ENCODE results near the gene TRIM71.
"Not testable (repeated sequence)": the region's sequence is repeated elsewhere in the genome, so short reads cannot be mapped to it uniquely, and the experiment has no call there.

Gene TRIM71

DNA sequence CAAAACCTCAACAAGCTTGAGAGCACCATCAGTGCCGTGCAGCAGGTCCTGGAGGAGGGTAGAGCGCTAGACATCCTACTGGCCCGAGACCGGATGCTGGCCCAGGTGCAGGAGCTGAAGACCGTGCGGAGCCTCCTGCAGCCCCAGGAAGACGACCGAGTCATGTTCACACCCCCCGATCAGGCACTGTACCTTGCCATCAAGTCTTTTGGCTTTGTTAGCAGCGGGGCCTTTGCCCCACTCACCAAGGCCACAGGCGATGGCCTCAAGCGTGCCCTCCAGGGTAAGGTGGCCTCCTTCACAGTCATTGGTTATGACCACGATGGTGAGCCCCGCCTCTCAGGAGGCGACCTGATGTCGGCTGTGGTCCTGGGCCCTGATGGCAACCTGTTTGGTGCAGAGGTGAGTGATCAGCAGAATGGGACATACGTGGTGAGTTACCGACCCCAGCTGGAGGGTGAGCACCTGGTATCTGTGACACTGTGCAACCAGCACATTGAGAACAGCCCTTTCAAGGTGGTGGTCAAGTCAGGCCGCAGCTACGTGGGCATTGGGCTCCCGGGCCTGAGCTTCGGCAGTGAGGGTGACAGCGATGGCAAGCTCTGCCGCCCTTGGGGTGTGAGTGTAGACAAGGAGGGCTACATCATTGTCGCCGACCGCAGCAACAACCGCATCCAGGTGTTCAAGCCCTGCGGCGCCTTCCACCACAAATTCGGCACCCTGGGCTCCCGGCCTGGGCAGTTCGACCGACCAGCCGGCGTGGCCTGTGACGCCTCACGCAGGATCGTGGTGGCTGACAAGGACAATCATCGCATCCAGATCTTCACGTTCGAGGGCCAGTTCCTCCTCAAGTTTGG lies 72.9 kb downstream of the TRIM71 start:
- no peak for DNase-seq (ENCODE audit: low read depth in 3 of 3)

DNA sequence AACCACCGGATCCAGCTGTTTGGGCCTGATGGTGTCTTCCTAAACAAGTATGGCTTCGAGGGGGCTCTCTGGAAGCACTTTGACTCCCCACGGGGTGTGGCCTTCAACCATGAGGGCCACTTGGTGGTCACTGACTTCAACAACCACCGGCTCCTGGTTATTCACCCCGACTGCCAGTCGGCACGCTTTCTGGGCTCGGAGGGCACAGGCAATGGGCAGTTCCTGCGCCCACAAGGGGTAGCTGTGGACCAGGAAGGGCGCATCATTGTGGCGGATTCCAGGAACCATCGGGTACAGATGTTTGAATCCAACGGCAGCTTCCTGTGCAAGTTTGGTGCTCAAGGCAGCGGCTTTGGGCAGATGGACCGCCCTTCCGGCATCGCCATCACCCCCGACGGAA lies 73.6 kb downstream of the TRIM71 start:
- DNase-seq (ENCODE audit: low read depth in 3 of 3): no peak

DNA sequence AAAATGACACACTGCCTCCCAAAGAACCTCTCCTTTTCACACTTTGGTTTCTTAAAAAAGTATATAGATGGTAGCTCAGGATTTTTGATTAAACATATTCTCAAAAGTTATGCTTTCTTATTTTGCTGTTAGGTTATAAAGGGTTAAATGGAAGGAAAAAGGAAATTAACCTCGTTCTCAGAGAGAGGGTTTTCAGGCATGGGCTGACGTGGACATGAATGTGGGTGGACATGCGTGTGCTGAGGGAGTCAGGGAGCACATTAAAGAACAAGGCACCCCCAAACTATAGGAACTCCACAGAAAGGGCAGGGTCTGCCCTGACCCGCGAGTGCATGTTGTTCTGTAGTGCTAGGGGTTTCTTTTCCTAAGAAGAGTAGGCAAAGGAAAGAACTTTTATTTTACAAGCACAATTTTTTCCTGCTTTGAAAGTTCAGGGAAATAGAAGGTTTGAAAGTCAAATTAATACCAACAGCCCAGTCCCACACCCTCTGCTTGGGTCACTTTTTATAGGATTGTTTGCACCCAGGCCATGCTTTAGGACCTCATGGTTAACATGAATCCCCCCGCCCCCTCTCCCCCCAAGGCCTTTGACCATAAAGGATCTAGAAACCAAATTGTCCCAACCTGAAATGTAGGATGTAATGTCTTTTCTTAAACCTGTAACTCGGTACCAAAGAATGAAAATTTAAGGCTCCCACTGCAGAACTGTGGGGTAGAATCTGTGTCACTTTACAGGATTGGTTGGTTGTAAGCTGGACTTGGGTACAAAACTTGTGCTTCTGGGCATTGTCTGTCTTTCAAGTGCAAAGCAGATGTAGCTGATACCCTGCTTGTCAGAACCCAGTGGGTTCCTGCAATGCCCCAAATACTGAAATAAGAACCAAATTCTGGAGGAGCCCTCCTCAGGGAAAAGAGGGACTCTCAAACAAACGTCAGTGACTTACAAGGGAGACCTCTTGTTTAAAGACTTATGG lies 75.1 kb downstream of the TRIM71 start:
- DNase-seq (ENCODE audit: low read depth in 3 of 3): no peak

DNA sequence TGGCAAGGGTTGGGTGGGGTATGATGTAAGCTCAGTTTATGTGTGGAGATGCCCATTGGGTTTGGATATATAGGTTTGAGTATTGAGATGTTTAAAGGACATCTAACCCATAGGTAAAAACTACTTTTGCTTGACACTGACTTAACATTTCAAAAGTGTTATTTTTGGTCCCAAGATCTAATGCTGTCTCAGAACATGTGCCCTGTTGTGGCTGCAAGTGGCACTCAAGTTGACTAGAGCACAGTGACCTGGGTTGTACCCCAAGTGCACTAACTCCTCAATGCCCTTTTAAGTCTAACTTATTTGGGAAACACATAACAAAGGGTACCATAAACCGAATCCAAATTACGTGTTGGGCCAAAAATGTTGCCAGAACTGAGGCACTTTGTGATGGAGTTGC lies 77.2 kb downstream of the TRIM71 start:
- no peak for DNase-seq (ENCODE audit: low read depth in 3 of 3)

DNA sequence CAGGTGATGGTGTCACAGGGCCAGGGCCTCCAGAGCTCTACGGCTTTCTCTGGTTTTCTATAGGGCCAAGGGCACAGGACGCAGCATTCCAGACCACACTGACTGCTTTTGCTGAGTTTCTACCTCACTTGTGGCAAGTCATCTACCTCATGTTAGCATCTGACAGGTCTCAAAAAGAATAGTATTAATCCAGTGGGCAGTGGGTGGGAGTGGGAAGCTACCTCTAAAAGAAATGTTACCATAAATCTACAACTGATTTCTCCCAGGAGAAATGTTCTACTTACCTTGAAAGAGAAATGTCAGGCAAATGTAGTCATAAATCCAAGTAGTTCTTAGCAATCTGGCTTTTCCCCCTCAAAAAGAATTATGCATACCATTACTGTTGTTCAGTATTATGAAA lies 77.9 kb downstream of the TRIM71 start:
- no peak for DNase-seq (ENCODE audit: low read depth in 3 of 3)

DNA sequence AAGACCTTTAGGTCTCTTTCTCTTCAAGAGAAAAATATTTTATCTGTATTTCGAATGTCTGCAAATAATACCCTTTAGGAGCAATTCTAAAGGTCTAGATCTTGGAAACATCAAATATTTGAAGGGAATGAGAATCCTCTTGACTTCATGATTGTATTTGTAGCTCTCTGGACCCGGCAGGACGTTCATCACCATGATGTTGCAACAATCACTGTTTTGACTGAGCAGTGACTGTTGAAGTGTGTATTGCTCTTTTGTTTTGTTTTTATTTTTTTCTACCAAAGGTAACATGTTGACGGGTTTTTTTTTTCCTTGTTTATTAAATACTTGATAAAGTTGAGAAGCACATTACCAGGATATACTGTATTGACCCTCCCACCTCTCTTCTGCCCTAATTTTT lies 78.3 kb downstream of the TRIM71 start:
- no peak for DNase-seq (ENCODE audit: low read depth in 3 of 3)

DNA sequence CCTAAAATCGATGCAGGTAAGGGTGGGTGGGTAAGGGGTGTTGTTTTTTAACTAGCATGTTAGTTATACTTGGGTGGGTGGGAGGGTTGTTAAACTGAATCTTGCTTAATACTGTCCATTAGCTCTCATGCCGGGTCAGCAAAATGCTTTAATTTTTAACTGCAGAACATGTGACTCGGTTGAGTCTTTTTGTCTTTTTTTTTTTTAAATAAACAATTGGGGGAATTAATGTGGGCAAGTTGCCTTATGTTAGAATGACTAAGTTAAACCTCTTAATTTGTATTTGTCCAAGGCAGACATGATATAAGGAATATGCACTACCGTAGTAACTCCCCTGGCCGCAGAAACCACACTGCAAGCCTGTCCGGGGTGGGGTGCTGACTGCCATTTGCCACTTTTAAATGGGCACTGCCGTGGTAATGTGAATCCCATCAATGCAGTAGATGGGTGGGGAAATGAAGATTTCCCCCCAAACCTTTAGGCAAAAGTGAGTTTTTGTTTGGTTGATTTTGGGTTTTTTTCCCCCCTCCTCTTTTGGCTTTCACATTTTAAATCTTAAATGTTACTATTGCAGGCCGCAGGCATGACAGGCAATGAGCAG lies 79.3 kb downstream of the TRIM71 start:
- no peak for DNase-seq (ENCODE audit: low read depth in 3 of 3)

DNA sequence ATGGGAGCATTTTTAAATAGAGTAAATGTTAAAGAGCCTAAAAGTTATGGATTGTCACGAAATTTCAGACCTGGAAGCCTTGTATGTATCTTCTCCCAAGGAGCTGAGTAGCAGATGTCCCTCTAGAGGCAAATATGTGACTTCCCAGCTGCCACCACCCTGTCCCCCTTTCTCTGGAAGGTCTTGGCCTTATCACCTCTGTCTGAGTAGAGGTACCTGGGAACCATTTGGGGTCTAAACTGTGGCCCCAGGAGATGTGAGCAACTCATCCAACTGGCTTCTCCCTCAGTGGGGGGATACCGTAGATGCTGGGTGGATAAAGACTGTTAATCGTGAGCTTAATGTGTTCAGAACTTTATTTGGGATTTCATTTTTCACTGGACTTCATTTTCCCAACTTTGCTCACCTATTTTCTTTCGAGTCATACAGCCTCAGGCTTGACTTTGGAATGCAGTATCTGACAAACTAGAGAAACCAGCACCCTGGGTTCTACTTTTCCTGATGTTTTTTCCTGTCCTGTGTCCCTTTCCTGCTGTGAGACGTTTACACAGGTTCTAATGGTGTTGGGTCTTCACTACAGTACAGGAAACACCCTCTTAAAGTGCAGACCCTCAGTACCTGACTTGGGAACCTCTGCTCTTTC lies 80.3 kb downstream of the TRIM71 start:
- no peak for DNase-seq (ENCODE audit: low read depth in 3 of 3)

DNA sequence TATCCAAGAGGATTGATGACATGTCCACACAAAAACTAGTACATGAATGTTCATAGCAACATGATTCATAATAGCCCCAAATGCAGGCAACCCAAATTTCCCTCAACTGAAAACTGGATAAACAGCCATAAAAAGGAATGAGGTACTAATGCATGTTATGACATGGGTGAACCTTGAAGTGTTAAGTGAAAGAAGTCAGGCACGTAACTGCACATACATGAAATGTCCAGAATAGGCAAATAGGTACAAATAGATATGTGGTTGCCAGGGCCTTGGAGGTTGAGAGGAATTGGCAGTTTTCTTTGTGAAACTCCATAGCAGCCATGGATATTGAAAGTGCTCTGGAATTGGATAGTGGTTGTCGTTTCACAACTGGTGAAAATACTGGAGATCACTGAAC lies 81.5 kb downstream of the TRIM71 start:
- DNase-seq (ENCODE audit: low read depth in 3 of 3): no peak

DNA sequence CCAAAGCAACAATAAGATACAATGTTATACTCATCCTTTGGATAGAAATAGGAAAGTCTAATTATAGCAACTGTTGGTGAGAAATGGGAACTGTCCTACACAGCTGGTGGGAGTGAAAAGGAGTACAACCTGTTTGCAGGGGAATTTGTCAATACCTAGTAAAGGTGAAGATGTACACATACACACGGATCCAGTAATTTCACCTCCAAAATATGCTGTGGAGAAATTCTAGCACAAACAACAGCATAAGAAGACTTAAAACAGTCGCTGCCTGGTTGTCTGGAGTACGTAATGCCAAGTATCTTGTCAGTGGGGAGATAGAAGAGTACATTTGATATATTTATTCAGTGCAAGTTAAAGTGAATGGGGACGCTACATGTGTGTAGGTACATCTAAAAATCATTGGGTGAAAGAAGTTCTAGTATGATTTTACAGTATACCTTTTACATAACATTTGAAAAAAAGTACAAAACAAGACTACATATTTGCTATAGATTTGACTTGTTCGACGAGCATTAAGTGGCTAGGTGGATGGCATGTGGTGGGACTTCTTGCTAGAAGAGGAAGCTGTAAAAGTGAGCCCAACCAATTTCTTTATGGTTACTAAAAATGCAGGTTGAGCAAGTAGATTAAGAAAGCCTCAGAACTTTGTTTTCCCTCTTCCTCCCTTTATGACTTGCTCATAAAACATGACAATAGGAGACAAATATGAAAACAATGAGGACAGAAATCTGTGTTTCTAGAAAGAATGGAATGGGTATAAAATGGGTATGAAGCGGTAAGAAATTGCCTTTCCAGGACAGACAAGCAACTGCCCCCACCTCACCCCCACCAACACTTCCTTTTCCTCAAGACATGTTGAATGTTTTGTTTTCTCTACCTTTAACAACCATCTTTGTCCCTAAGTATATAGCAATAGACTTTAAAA lies 83.5 kb downstream of the TRIM71 start:
- DNase-seq (ENCODE audit: low read depth in 3 of 3): no peak

DNA sequence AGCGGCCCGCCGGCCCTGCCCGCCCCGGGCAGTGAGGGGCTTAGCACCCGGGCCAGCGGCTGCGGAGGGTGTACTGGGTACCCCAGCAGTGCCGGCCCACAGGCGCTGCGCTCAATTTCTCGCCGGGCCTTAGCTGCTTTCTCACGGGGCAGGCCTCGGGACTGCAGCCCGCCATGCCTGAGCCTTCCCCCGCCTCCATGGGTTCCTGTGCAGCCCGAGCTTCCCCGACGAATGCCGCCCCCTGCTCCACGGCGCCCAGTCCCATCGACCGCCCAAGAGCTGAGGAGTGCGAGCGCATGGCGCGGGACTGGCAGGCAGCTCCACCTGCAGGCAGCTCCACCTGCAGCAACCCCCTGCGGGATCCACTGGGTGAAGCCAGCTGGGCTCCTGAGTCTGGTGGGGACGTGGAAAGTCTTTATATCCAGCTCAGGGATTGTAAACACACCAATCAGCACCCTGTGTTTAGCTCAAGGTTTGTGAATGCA lies 85.1 kb downstream of the TRIM71 start:
- peak in 2 of 3 donors; percentile 14 to 35 for DNase-seq (ENCODE audit: low read depth in 3 of 3)

DNA sequence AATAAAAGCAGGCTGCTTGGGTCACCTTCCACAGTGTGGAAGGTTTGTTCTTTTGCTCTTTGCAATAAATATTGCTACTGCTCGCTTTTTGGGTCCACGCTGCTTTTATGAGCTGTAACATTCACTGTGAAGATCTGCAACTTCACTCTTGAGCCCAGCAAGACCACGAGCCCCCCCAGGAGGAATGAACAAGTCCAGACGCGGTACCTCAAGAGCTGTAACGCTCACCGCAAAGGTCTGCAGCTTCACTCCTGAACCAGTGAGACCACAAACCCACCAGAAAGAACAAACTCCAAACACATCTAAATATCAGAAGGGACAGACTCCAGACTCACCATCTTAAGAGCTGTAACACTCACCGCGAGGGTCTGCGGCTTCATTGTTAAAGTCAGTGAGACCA lies 86.2 kb downstream of the TRIM71 start:
- no peak for DNase-seq (ENCODE audit: low read depth in 3 of 3)

DNA sequence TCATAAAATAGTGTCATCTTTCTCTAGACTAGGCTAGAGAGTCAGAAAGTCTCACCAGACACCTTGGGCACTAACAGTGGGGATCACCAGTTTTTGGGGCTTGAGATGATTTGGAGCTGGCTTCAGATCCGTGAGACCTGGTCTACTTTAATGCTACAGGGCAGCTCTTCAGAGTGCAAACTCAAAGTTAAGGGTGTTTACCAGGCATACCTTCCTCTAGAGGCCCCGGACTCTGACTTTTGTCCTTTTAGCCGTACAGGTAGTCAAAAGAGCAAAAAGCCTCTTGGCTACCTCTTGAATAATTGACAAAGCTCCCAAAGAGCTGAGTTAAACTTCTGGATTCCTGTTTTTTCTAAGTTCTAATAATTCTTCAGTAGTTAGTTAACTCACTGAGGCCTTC lies 92.2 kb downstream of the TRIM71 start:
- no peak for DNase-seq (ENCODE audit: low read depth in 3 of 3)

DNA sequence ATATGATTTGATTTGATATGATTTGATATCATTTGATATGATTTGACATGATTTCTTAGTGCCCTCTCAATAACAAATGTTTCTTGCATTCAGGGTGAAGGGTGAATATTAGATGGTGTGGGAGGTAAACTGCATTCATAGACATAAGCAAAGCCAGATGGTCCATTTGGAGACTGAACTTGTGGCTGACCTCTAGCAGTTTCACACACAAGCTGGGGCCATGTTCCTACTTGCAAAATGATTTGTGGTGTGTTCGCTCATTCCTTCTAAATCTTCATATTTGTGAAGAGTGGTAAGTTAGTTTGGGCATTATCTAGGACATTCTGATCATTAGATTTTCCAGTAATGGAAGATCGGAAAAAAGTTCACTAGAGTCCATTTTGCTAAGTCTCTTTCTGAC lies 93.2 kb downstream of the TRIM71 start:
- DNase-seq (ENCODE audit: low read depth in 3 of 3): no peak

DNA sequence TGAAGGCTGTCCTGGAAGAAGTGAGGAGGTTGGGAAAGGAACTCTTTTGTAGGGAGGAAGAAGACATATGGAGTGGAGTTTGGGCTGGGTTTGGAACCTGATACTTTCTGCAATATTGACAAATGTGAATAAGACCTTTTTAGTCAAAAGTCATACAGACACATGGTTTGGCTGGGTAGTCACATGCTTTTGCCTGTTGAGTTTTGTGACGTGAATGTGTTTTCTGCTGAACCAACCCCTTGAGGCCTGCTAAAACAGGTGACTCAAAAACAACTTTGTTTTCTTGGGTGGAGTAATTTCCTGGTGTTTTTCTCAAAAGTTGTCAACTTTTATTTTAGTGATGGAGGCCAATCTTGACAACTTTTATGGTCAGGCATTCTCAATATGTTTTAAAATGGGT lies 94.2 kb downstream of the TRIM71 start:
- DNase-seq (ENCODE audit: low read depth in 3 of 3): no peak

DNA sequence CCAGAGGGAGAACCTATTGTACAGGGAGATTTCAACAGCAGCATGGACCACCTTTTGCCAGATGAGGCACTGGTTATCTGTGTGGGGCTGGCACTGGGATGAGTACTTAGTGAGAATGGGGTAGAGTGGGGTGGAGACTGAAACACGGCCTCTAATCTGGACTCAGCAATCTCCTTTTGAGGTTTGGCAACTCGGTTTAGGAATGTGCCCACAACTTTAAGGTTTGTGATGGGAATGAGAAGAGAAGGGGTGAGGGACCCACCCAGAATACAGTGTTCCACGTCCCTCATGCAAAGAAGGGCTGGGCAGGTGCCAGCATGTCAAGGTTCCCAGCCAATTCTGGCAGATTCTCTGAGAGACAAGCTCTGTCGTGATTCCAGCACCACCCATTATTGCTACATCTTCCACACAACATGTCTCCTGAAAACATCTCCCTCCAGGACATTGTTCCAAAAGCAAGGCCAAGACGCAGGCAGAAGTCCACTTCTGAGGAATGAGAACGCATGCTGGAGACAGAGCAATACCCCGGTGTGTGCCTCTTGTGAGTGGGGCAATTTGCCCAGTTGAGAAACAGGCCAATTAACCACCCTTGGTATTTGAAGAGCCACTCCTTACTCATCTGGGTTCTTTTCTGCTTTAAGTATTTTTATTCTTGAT lies 96.1 kb downstream of the TRIM71 start:
- no peak for DNase-seq (ENCODE audit: low read depth in 3 of 3)

DNA sequence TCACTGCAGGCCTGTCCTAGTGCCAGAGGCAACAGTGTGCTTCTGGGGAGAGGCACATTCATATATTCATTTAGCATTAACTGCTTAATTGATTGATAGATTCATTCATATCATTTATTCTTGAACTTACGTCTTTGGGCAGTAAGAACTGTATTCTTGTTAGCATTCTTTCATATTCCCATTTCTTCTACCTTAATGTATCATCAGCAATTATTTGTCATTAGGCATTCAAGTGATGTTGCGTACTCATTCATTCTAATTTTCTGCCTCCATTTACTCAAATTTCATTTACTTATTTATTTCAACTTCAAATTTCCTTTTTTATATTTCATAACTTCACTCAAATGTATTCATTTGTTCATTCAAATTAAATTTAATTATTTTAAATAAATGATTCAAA lies 102.1 kb downstream of the TRIM71 start:
- DNase-seq (ENCODE audit: low read depth in 3 of 3): no peak

DNA sequence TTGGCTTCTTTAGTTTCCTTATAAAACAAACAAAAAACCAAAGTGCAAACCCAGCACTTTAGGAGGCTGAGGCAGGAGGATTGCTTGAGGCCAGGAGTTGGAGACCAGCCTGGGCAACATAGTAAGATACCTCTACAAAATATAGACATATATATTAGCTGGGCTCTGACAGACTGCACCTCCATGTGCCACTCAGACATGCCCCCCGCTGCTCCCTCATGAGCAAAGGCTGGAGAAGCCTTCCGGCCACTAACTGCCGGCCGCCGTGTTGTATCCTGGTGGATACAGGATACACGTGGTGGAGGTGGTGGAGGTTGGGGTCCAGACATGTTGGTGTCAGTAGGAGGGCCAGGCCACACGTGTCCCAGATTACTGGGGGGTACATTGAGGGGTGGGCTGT lies 104.3 kb downstream of the TRIM71 start:
- no peak for DNase-seq (ENCODE audit: low read depth in 3 of 3)

DNA sequence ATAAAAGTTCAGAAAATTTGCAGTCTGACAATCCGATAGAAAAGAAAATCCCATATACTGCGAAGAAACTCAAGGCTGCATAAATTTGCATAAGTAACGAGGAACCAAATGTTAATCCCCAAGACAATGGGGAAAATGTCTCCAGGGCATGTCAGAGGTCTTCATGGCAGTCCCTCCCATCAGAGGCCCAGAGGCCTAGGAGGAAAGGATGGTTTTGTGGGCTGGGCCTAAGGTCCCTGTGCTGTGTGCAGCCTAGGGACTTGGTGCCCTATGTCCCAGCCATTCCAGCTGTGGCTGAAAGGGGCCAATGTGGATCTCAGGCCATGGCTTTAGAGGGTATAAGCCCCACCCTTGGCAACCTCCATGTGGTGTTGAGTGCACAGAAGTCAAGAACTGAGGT lies 112.4 kb downstream of the TRIM71 start:
- no peak for DNase-seq (ENCODE audit: low read depth in 3 of 3)

DNA sequence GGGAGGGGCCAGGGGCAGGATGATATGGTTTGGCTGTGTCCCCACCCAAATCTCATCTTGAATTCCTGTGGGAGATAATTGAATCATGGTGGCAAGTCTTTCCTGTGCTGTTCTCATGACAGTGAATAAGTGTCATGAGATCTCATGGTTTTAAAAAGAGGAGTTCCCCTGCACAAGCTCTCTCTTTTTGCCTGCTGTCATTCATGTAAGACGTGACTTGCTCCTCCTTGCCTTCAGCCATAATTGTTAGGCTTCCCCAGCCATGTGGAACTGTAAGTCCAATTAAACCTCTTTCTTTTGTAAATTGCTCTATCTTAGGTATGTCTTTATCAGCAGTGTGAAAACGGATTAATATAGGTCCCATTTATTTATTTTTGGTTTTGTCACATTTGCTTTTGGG lies 113.5 kb downstream of the TRIM71 start:
- not testable (repeated sequence) for DNase-seq (ENCODE audit: low read depth in 3 of 3)

All from stimulated activated CD4-positive, alpha-beta T cell treated with anti-CD3 and anti-CD28 coated beads, TNF-alpha, amount 100 ng/mL, for 48 hours (primary cell).